CD4-positive, alpha-beta T cell (primary cell): ENCODE measurements around the gene ANTXR1. TPM values are rescaled to one million over a fixed set of nuclear protein-coding genes. Genes with fewer than 3 reads are reported as not detected.

Source experiments
- ATAC-seq: fragments of 200-7000 bp; cut with Tn5 transposase; one replicate; pipeline ENCODE4 v1.10.0; 2022; ENCODE audit warnings: mild to moderate bottlenecking; ENCODE audit not compliant: poor library complexity
- CTCF ChIA-PET: fragments of 350-600 bp; sonication (Branson Sonifier 250); formaldehyde crosslinking; loops from one replicate; lab custom pipeline; 2021; ENCODE audit warnings: antibody characterized with exemption, inconsistent platforms; lab: Charles Lee
- POLR2A ChIA-PET: fragments of 350-600 bp; sonication (Branson Sonifier 250); formaldehyde crosslinking; loops from one replicate; lab custom pipeline; 2021; ENCODE audit warnings: antibody characterized with exemption, inconsistent platforms; lab: Charles Lee
- DNase-seq, 14 experiments: peaks; one replicate each; pipeline ENCODE4 v3.0.0-alpha.2; 2013 to 2020; ENCODE audit warnings: mixed read lengths in 2 of 14
- H3K27ac ChIP-seq, 2 donors: one replicate each; pipeline versions ENCODE4 v1.5.1 to v1.7.0; 2013; ENCODE audit warnings: low read length in 2 of 2, low read depth in 1 of 2, mild to moderate bottlenecking in 1 of 2
- H3K27me3 ChIP-seq, 2 experiments: 1 replicate in 1 of 2; 2 replicates in 1 of 2; pipeline versions ENCODE4 v1.6.1 to v1.7.0; 2013; ENCODE audit warnings: low read length in 2 of 2, control low read depth in 1 of 2, mild to moderate bottlenecking in 1 of 2, moderate library complexity in 1 of 2; ENCODE audit not compliant: insufficient read depth in 2 of 2, control insufficient read depth in 1 of 2
- H3K36me3 ChIP-seq: one replicate; pipeline ENCODE4 v1.6.1; 2013; ENCODE audit warnings: low read length, control low read depth; ENCODE audit not compliant: insufficient read depth
- H3K4me1 ChIP-seq: one replicate; pipeline ENCODE4 v1.6.1; 2013; ENCODE audit warnings: low read length, control low read depth; ENCODE audit not compliant: insufficient read depth
- H3K4me3 ChIP-seq: one replicate; pipeline ENCODE4 v1.5.1; 2013; ENCODE audit warnings: mild to moderate bottlenecking, low read length, moderate library complexity
- H3K9me3 ChIP-seq, 2 experiments: 1 replicate in 1 of 2; 2 replicates in 1 of 2; pipeline versions ENCODE4 v1.6.1 to v1.7.0; 2013; ENCODE audit warnings: low read length in 2 of 2, mild to moderate bottlenecking in 2 of 2, control low read depth in 1 of 2, moderate library complexity in 1 of 2; ENCODE audit not compliant: control insufficient read depth in 1 of 2, insufficient read depth in 1 of 2
- H3K27ac Mint-ChIP-seq: one replicate; pipeline ENCODE4 v1.8.0; 2020; ENCODE audit warnings: mixed read lengths
- H3K27me3 Mint-ChIP-seq: one replicate; pipeline ENCODE4 v1.8.0; 2021; ENCODE audit warnings: mixed read lengths
- H3K36me3 Mint-ChIP-seq: one replicate; pipeline ENCODE4 v1.8.0; 2021; ENCODE audit warnings: low read depth, mixed read lengths
- H3K4me1 Mint-ChIP-seq: one replicate; pipeline ENCODE4 v1.8.0; 2021; ENCODE audit warnings: low read depth, mixed read lengths
- H3K4me3 Mint-ChIP-seq: one replicate; pipeline ENCODE4 v1.8.0; 2020; ENCODE audit warnings: mild to moderate bottlenecking, mixed read lengths
- H3K9me3 Mint-ChIP-seq: one replicate; pipeline ENCODE4 v1.8.0; 2020; ENCODE audit warnings: mixed read lengths
- CTCF ChIP-seq: fragments of 200-600 bp; IDR thresholded peaks from one replicate; pipeline ENCODE4 v1.8.0; 2022; ENCODE audit warnings: antibody characterized with exemption, mild to moderate bottlenecking
- intact Hi-C, 2 experiments: fragments of 100-400 bp; cut with DNase I in 1 of 2; cut with micrococcal nuclease in 1 of 2; formaldehyde crosslinking; loops; one replicate each; pipeline versions ENCODE4 v1.15.1 to v1.9.0; 2023 to 2025; cut with DNase I, micrococcal nuclease
- total RNA-seq, 174 experiments: library from RNA in 2 of 174; stranded (reverse) in 2 of 174; gene quantifications; one replicate each; pipeline ENCODE4 v1.2.3 and lab custom pipeline; 2021 to 2026

Gene ANTXR1
- total RNA-seq, 2 experiments from 2014 or later = not detected

- DNase-seq (no peak), ATAC-seq (no peak)
- Mint-ChIP-seq H3K27me3 (peaks cover 33% of the 10 kb centered on the region), H3K36me3 (no peaks in the 10 kb centered on the region), H3K27ac (no peak overlapping the region), H3K4me1 (no peaks in the 10 kb centered on the region), H3K9me3 (no peaks in the 10 kb centered on the region), H3K4me3 (no peak overlapping the region)
- peaks cover 0 to 5% of the 10 kb centered on the region in 2 experiments for H3K9me3 ChIP-seq
- no peak for TF ChIP-seq CTCF
- ChIA-PET POLR2A (no interaction called here), CTCF (no interaction called here)
- no peaks in the 10 kb centered on the region for H3K36me3 ChIP-seq
- peaks cover 2 to 6% of the 10 kb centered on the region in 2 experiments for H3K27me3 ChIP-seq
- H3K27ac ChIP-seq = no peak overlapping the region
- intact Hi-C loops = no loop called here
- no peak overlapping the region for H3K4me3 ChIP-seq
- H3K4me1 ChIP-seq = peaks cover 8% of the 10 kb centered on the region
Measured at GRCh38 chr2:69181806-69182427, 168.9 kb downstream of the ANTXR1 start.

GRCh38 chr2:69183659-69184058 is 170.7 kb downstream of the ANTXR1 start:
- peaks cover 22% of the 10 kb centered on the region for H3K27me3 Mint-ChIP-seq
- POLR2A ChIA-PET = no interaction called here
- Histone ChIP-seq H3K4me1 (no peaks in the 10 kb centered on the region), H3K4me3 (no peak overlapping the region), H3K36me3 (no peaks in the 10 kb centered on the region), H3K27ac (no peak overlapping the region), H3K9me3 (no peaks in the 10 kb centered on the region), H3K27me3 (no peaks in the 10 kb centered on the region)
- H3K4me3 Mint-ChIP-seq = no peak overlapping the region
- H3K9me3 Mint-ChIP-seq = no peaks in the 10 kb centered on the region
- ATAC-seq = no peak
- DNase-seq = no peak
- no peaks in the 10 kb centered on the region for H3K36me3 Mint-ChIP-seq
- CTCF ChIA-PET = no interaction called here
- no peak for TF ChIP-seq CTCF
- intact Hi-C loops = no loop called here
- H3K4me1 Mint-ChIP-seq = no peaks in the 10 kb centered on the region
- no peak overlapping the region for H3K27ac Mint-ChIP-seq

GRCh38 chr2:69184224-69184623 is 171.2 kb downstream of the ANTXR1 start:
- Mint-ChIP-seq H3K9me3 (no peaks in the 10 kb centered on the region), H3K4me3 (no peak overlapping the region), H3K27ac (no peak overlapping the region), H3K27me3 (peaks cover 26% of the 10 kb centered on the region), H3K36me3 (no peaks in the 10 kb centered on the region), H3K4me1 (no peaks in the 10 kb centered on the region)
- DNase-seq = no peak
- no peak overlapping the region for H3K27ac ChIP-seq
- ATAC-seq = no peak
- no peak for TF ChIP-seq CTCF
- no peaks in the 10 kb centered on the region for H3K4me1 ChIP-seq
- intact Hi-C loops = no loop called here
- CTCF ChIA-PET = no interaction called here
- H3K27me3 ChIP-seq = no peaks in the 10 kb centered on the region
- POLR2A ChIA-PET = no interaction called here
- no peaks in the 10 kb centered on the region for H3K36me3 ChIP-seq
- H3K4me3 ChIP-seq = no peak overlapping the region
- H3K9me3 ChIP-seq = no peaks in the 10 kb centered on the region
